Lower leg skin (tissue), 4 donors: ENCODE data around the gene FNDC7. TPM values are rescaled to one million over a fixed set of nuclear protein-coding genes. Genes with fewer than 3 reads are reported as not detected.
"Not testable (repeated sequence)": the region's sequence is repeated elsewhere in the genome, so short reads cannot be mapped to it uniquely, and the experiment has no call there.

Source experiments
- DNase-seq, 2 donors: peaks; one replicate each; pipeline ENCODE4 v3.0.0-alpha.2; 2019; ENCODE audit warnings: low spot score in 2 of 2
- H3K4me3 ChIP-seq: fragments of 200-600 bp; sonication (generic); 2 replicates; pipeline ENCODE4 v1.5.1; 2017; ENCODE audit warnings: mild to moderate bottlenecking, low read depth; ENCODE audit not compliant: poor library complexity, severe bottlenecking
- CTCF ChIP-seq, 3 donors: fragments of 450-650 bp; IDR thresholded peaks; one replicate each; pipeline ENCODE4 v1.5.1; 2016; ENCODE audit warnings: antibody characterized with exemption in 3 of 3, mild to moderate bottlenecking in 3 of 3, moderate library complexity in 2 of 3
- POLR2A ChIP-seq, 2 donors: fragments of 450-650 bp; IDR thresholded peaks; one replicate each; pipeline ENCODE4 v1.6.1; 2016 to 2017; ENCODE audit warnings: antibody characterized with exemption in 2 of 2, mild to moderate bottlenecking in 1 of 2, moderate library complexity in 1 of 2
- WGBS, 2 donors: methylation state at CpG; one replicate each; pipeline ENCODE4 v1.1.5; 2018; 5-methylcytosine and 5-hydroxymethylcytosine counted together
- intact Hi-C: fragments of 100-400 bp; cut with DNase I; formaldehyde crosslinking; loops from one replicate; pipeline ENCODE4 v1.15.0; 2023; ENCODE audit warnings: low total_unique reads
- total RNA-seq, 4 donors: library from RNA; depleted of rRNA; stranded (reverse); fragments of >200 nt; gene quantifications; one replicate each; pipeline ENCODE4 v1.1.0, GENCODE V29; 2016

The FNDC7 gene
- total RNA-seq, 4 donors from 2014 or later = not detected

GRCh38 chr1:108668777-108669176 is 43.9 kb upstream of the FNDC7 start:
- no peak overlapping the region for H3K4me3 ChIP-seq
- intact Hi-C loops = no loop called here
- TF ChIP-seq POLR2A (IDR thresholded peaks at IDR 0.05) = no peak
- no peak for TF ChIP-seq CTCF (IDR thresholded peaks at IDR 0.05)
- DNase-seq = no peak

- intact Hi-C loops = no loop called here
- 78 to 80% methylated on average over 7 of the region's 7 CpGs for WGBS, 2 donors
- no peak overlapping the region for H3K4me3 ChIP-seq
- DNase-seq = no peak
- TF ChIP-seq CTCF (IDR thresholded peaks at IDR 0.05) (no peak), POLR2A (IDR thresholded peaks at IDR 0.05) (no peak)
These were observed 43.0 kb upstream of the FNDC7 start for GRCh38 chr1:108669679-108670078.

GRCh38 chr1:108670131-108670773 is 42.5 kb upstream of the FNDC7 start:
- intact Hi-C loops = no loop called here
- TF ChIP-seq POLR2A (IDR thresholded peaks at IDR 0.05) (no peak), CTCF (IDR thresholded peaks at IDR 0.05) (no peak)
- WGBS, 2 donors = 91 to 94% methylated on average over 5 of the region's 5 CpGs
- DNase-seq = no peak
- no peak overlapping the region for H3K4me3 ChIP-seq

- H3K4me3 ChIP-seq = no peak overlapping the region
- intact Hi-C loops = no loop called here
- 96 to 97% methylated on average over 2 of the region's 2 CpGs for WGBS, 2 donors
- no peak for DNase-seq
- TF ChIP-seq CTCF (IDR thresholded peaks at IDR 0.05) (no peak), POLR2A (IDR thresholded peaks at IDR 0.05) (no peak)
These were observed 41.6 kb upstream of the FNDC7 start for GRCh38 chr1:108671143-108671542.

- 86 to 87% methylated on average over 4 of the region's 4 CpGs for WGBS, 2 donors
- H3K4me3 ChIP-seq = no peak overlapping the region
- TF ChIP-seq POLR2A (IDR thresholded peaks at IDR 0.05) (no peak), CTCF (IDR thresholded peaks at IDR 0.05) (no peak)
- no peak for DNase-seq
- intact Hi-C loops = no loop called here
These were observed 34.0 kb upstream of the FNDC7 start for GRCh38 chr1:108678706-108679105.

GRCh38 chr1:108679586-108680213 is 33.0 kb upstream of the FNDC7 start:
- 68 to 71% methylated on average over 10 of the region's 10 CpGs for WGBS, 2 donors
- intact Hi-C loops = no loop called here
- TF ChIP-seq CTCF (IDR thresholded peaks at IDR 0.05) = no peak
- TF ChIP-seq POLR2A (IDR thresholded peaks at IDR 0.05) = no peak
- DNase-seq = no peak
- H3K4me3 ChIP-seq = no peak overlapping the region

GRCh38 chr1:108681701-108682100 is 31.0 kb upstream of the FNDC7 start:
- intact Hi-C loops, DNase-seq, H3K4me3 ChIP-seq: not testable (repeated sequence)
- WGBS, 2 donors = 73 to 75% methylated on average over 4 of the region's 4 CpGs
